CD8-positive, alpha-beta memory T cell (primary cell): ENCODE results near the gene TMEM183A. TPM values are rescaled to one million over a fixed set of nuclear protein-coding genes. Genes with fewer than 3 reads are reported as not detected.
"Not testable (repeated sequence)": the region's sequence is repeated elsewhere in the genome, so short reads cannot be mapped to it uniquely, and the experiment has no call there.

Experiments used
- CTCF ChIA-PET: fragments of 350-600 bp; sonication (Branson Sonifier 250); formaldehyde crosslinking; loops from one replicate; lab custom pipeline; 2021; ENCODE audit warnings: antibody characterized with exemption; lab: Charles Lee
- POLR2A ChIA-PET: fragments of 350-600 bp; sonication (Branson Sonifier 250); formaldehyde crosslinking; loops from one replicate; lab custom pipeline; 2021; ENCODE audit warnings: antibody characterized with exemption; lab: Charles Lee
- DNase-seq, 5 donors: peaks; one replicate each; pipeline versions ENCODE4 v3.0.0 to v3.0.0-alpha.2; 2020 to 2022; ENCODE audit warnings: mixed read lengths in 1 of 5
- H3K27ac ChIP-seq: one replicate; pipeline ENCODE4 v1.7.0; 2013; ENCODE audit warnings: low read depth, mild to moderate bottlenecking, low read length, moderate library complexity
- H3K27me3 ChIP-seq: 2 replicates; pipeline ENCODE4 v1.7.0; 2013; ENCODE audit warnings: low read length, mild to moderate bottlenecking; ENCODE audit not compliant: insufficient read depth, poor library complexity, severe bottlenecking
- H3K36me3 ChIP-seq: 2 replicates; pipeline ENCODE4 v1.7.0; 2013; ENCODE audit warnings: mild to moderate bottlenecking, low read length, moderate library complexity; ENCODE audit not compliant: insufficient read depth
- H3K4me1 ChIP-seq: 2 replicates; pipeline ENCODE4 v1.7.0; 2013; ENCODE audit warnings: mild to moderate bottlenecking, low read length, moderate library complexity; ENCODE audit not compliant: insufficient read depth
- H3K4me3 ChIP-seq: 2 replicates; pipeline ENCODE4 v1.7.0; 2013; ENCODE audit warnings: mild to moderate bottlenecking, low read length
- H3K9me3 ChIP-seq: 2 replicates; pipeline ENCODE4 v1.7.0; 2013; ENCODE audit warnings: mild to moderate bottlenecking, low read length
- H3K27ac Mint-ChIP-seq, 8 donors: one replicate each; pipeline ENCODE4 v1.8.0; 2020 to 2021; ENCODE audit warnings: mixed read lengths in 8 of 8, mild to moderate bottlenecking in 6 of 8, inconsistent platforms in 3 of 8, moderate library complexity in 3 of 8
- H3K27me3 Mint-ChIP-seq, 2 donors: one replicate each; pipeline ENCODE4 v1.8.0; 2020 to 2021; ENCODE audit warnings: mixed read lengths in 2 of 2, mild to moderate bottlenecking in 1 of 2, moderate library complexity in 1 of 2
- H3K36me3 Mint-ChIP-seq, 3 donors: one replicate each; pipeline ENCODE4 v1.8.0; 2020 to 2021; ENCODE audit warnings: mixed read lengths in 3 of 3, inconsistent platforms in 1 of 3, mild to moderate bottlenecking in 1 of 3
- H3K4me1 Mint-ChIP-seq, 3 donors: one replicate each; pipeline ENCODE4 v1.8.0; 2020 to 2021; ENCODE audit warnings: mixed read lengths in 3 of 3, inconsistent platforms in 1 of 3, mild to moderate bottlenecking in 1 of 3
- H3K4me3 Mint-ChIP-seq, 7 donors: one replicate each; pipeline ENCODE4 v1.8.0; 2020 to 2021; ENCODE audit warnings: mixed read lengths in 7 of 7, mild to moderate bottlenecking in 6 of 7, moderate library complexity in 4 of 7, inconsistent platforms in 2 of 7
- H3K9me3 Mint-ChIP-seq, 5 donors: one replicate each; pipeline ENCODE4 v1.8.0; 2020 to 2022; ENCODE audit warnings: mixed read lengths in 5 of 5, mild to moderate bottlenecking in 3 of 5, moderate library complexity in 2 of 5, inconsistent platforms in 1 of 5
- polyA plus RNA-seq: library from polyadenylated mRNA; unstranded; fragments of 300-500 nt; fragmentation: Illumina TruSeq; gene quantifications from one replicate; pipeline ENCODE4 v1.2.3, GENCODE V29; 2021
- total RNA-seq, 2 experiments: library from RNA; stranded (reverse); gene quantifications; one replicate each; pipeline ENCODE4 v1.2.3, GENCODE V29; 2021

Gene TMEM183A
- total and polyA plus RNA-seq, 3 experiments from 2014 or later, result 55.4 to 77.2 (median 76.9) TPM

- ChIA-PET CTCF (interaction anchor here (0.9 kb wide), 1 partner anchor 11 kb away, joined by 3 read pairs; no protein-coding TSS in a partner anchor), POLR2A (interaction anchor here (0.6 to 0.7 kb wide), 2 partner anchors 59 to 82 kb away, joined by 3 read pairs; partner anchors contain the start of gene KLHL12)
- peak overlapping the region in 5 of 7 donors; percentile 5 to 99 (median 96) for H3K4me3 Mint-ChIP-seq
Measured at GRCh38 chr1:203009185-203009584, 2.0 kb downstream of the TMEM183A start.

GRCh38 chr1:203011582-203011981, 4.4 kb downstream of the TMEM183A start:
- peaks cover 32 to 70% (median 60%) of the 10 kb centered on the region in 3 donors for H3K4me1 Mint-ChIP-seq
- ChIA-PET POLR2A (no interaction called here), CTCF (no interaction called here)
- H3K4me3 Mint-ChIP-seq, result no peak overlapping the region
- H3K9me3 Mint-ChIP-seq, result peaks cover 0 to 4% (median 0%) of the 10 kb centered on the region in 5 donors
- DNase-seq, result no peak
- H3K27me3 Mint-ChIP-seq, result no peaks in the 10 kb centered on the region
- peaks cover 11% of the 10 kb centered on the region for H3K4me1 ChIP-seq
- H3K36me3 Mint-ChIP-seq, result peaks cover 9 to 79% (median 18%) of the 10 kb centered on the region in 3 donors
- H3K27me3 ChIP-seq, result no peaks in the 10 kb centered on the region
- peaks cover 43% of the 10 kb centered on the region for H3K36me3 ChIP-seq
- no peaks in the 10 kb centered on the region for H3K9me3 ChIP-seq
- H3K27ac Mint-ChIP-seq, result no peak overlapping the region
- H3K27ac ChIP-seq, result no peak overlapping the region
- no peak overlapping the region for H3K4me3 ChIP-seq

More at GRCh38 chr1:203009185-203009584, 2.0 kb downstream of the TMEM183A start:
- peaks cover 5 to 56% (median 13%) of the 10 kb centered on the region in 3 donors for H3K36me3 Mint-ChIP-seq
- DNase-seq, result no peak
- peaks cover 34 to 58% (median 56%) of the 10 kb centered on the region in 3 donors for H3K4me1 Mint-ChIP-seq
- no peaks in the 10 kb centered on the region for H3K27me3 ChIP-seq
- H3K4me3 ChIP-seq, result no peak overlapping the region
- H3K9me3 ChIP-seq, result no peaks in the 10 kb centered on the region
- peaks cover 20% of the 10 kb centered on the region for H3K36me3 ChIP-seq
- H3K27ac Mint-ChIP-seq, result peak overlapping the region in 4 of 8 donors; percentile 32 to 99 (median 66)
- H3K4me1 ChIP-seq, result peaks cover 17% of the 10 kb centered on the region
- no peaks in the 10 kb centered on the region for H3K27me3 Mint-ChIP-seq
- no peak overlapping the region for H3K27ac ChIP-seq
- H3K9me3 Mint-ChIP-seq, result peaks cover 0 to 4% (median 0%) of the 10 kb centered on the region in 5 donors

GRCh38 chr1:203017061-203017460, 9.9 kb downstream of the TMEM183A start:
- Histone ChIP-seq H3K4me3 (no peak overlapping the region), H3K27ac (no peak overlapping the region), H3K9me3 (no peaks in the 10 kb centered on the region), H3K36me3 (peaks cover 81% of the 10 kb centered on the region), H3K27me3 (no peaks in the 10 kb centered on the region), H3K4me1 (no peaks in the 10 kb centered on the region)
- no peaks in the 10 kb centered on the region for H3K9me3 Mint-ChIP-seq
- H3K4me3 Mint-ChIP-seq, result no peak overlapping the region
- ChIA-PET POLR2A (interaction anchor here (0.5 kb wide), 1 partner anchor 1498 kb away, joined by 4 read pairs; no protein-coding TSS in a partner anchor), CTCF (interaction anchor here (1.2 kb wide), 1 partner anchor 18 kb away, joined by 4 read pairs; no protein-coding TSS in a partner anchor)
- peaks cover 13 to 34% (median 24%) of the 10 kb centered on the region in 3 donors for H3K4me1 Mint-ChIP-seq
- H3K27ac Mint-ChIP-seq, result peak overlapping the region in 1 of 8 donors; percentile 21
- no peaks in the 10 kb centered on the region for H3K27me3 Mint-ChIP-seq
- peaks cover 9 to 93% (median 26%) of the 10 kb centered on the region in 3 donors for H3K36me3 Mint-ChIP-seq
- no peak for DNase-seq

GRCh38 chr1:203017692-203018091, 10.5 kb downstream of the TMEM183A start:
- POLR2A ChIA-PET, result interaction anchor here (0.5 kb wide), 1 partner anchor 1497 kb away, joined by 4 read pairs; no protein-coding TSS in a partner anchor
- H3K27ac ChIP-seq, result no peak overlapping the region

GRCh38 chr1:203022855-203023254, 15.7 kb downstream of the TMEM183A start:
- H3K4me3 Mint-ChIP-seq, H3K9me3 Mint-ChIP-seq, H3K9me3 ChIP-seq, CTCF ChIA-PET, H3K27ac Mint-ChIP-seq, H3K27ac ChIP-seq, H3K4me3 ChIP-seq, POLR2A ChIA-PET, H3K27me3 ChIP-seq, H3K27me3 Mint-ChIP-seq, DNase-seq: not testable (repeated sequence)
- H3K36me3 ChIP-seq, result peaks cover 42% of the 10 kb centered on the region
- H3K4me1 Mint-ChIP-seq, result peaks cover 7 to 18% (median 10%) of the 10 kb centered on the region in 3 donors
- peaks cover 15% of the 10 kb centered on the region for H3K4me1 ChIP-seq
- peaks cover 0 to 61% (median 17%) of the 10 kb centered on the region in 3 donors for H3K36me3 Mint-ChIP-seq

More at GRCh38 chr1:203017692-203018091, 10.5 kb downstream of the TMEM183A start:
- peaks cover 9 to 92% (median 25%) of the 10 kb centered on the region in 3 donors for H3K36me3 Mint-ChIP-seq
- peaks cover 77% of the 10 kb centered on the region for H3K36me3 ChIP-seq
- no peaks in the 10 kb centered on the region for H3K27me3 Mint-ChIP-seq
- CTCF ChIA-PET, result no interaction called here
- no peak overlapping the region for H3K4me3 Mint-ChIP-seq
- H3K9me3 ChIP-seq, result no peaks in the 10 kb centered on the region
- DNase-seq, result no peak
- H3K9me3 Mint-ChIP-seq, result no peaks in the 10 kb centered on the region
- H3K27me3 ChIP-seq, result no peaks in the 10 kb centered on the region
- H3K4me1 Mint-ChIP-seq, result peaks cover 13 to 29% (median 17%) of the 10 kb centered on the region in 3 donors
- no peak overlapping the region for H3K27ac Mint-ChIP-seq
- H3K4me1 ChIP-seq, result no peaks in the 10 kb centered on the region
- H3K4me3 ChIP-seq, result no peak overlapping the region

GRCh38 chr1:203025686-203026030, 18.5 kb downstream of the TMEM183A start:
- Mint-ChIP-seq H3K27me3 (no peaks in the 10 kb centered on the region), H3K9me3 (no peaks in the 10 kb centered on the region), H3K27ac (peak overlapping the region; percentile 24 to 92 (median 72)), H3K4me3 (peak overlapping the region; percentile 55 to 80 (median 64)), H3K36me3 (peaks cover 0 to 35% (median 5%) of the 10 kb centered on the region in 3 donors), H3K4me1 (peaks cover 7 to 18% (median 10%) of the 10 kb centered on the region in 3 donors)
- ChIA-PET POLR2A (interaction anchor here (0.7 kb wide), 1 partner anchor 18 kb away, joined by 3 read pairs; the partner anchor contains the start of gene TMEM183A), CTCF (interaction anchor here (0.6 kb wide), 1 partner anchor 14 kb away, joined by 4 read pairs; no protein-coding TSS in a partner anchor)
- Histone ChIP-seq H3K4me3 (no peak overlapping the region), H3K27me3 (no peaks in the 10 kb centered on the region), H3K36me3 (peaks cover 22% of the 10 kb centered on the region), H3K4me1 (peaks cover 15% of the 10 kb centered on the region), H3K27ac (no peak overlapping the region), H3K9me3 (no peaks in the 10 kb centered on the region)
- DNase-seq, result no peak

- Histone ChIP-seq H3K4me1 (peaks cover 15% of the 10 kb centered on the region), H3K36me3 (peaks cover 17% of the 10 kb centered on the region), H3K27me3 (no peaks in the 10 kb centered on the region), H3K27ac (peak within 1 kb of the TSS; percentile 58), H3K4me3 (peak within 1 kb of the TSS; percentile 79), H3K9me3 (no peaks in the 10 kb centered on the region)
- POLR2A ChIA-PET, result no interaction called here
- Mint-ChIP-seq H3K36me3 (peaks cover 0 to 30% (median 3%) of the 10 kb centered on the region in 3 donors), H3K9me3 (no peaks in the 10 kb centered on the region), H3K4me3 (peak within 1 kb of the TSS; percentile 72 to 85 (median 79)), H3K4me1 (peaks cover 7 to 18% (median 10%) of the 10 kb centered on the region in 3 donors), H3K27ac (peak within 1 kb of the TSS; percentile 32 to 92 (median 85)), H3K27me3 (peaks cover 0 to under 1% of the 10 kb centered on the region in 2 donors)
- peak; percentile 79 to 86 (median 83) for DNase-seq
- CTCF ChIA-PET, result interaction anchor here (0.6 kb wide), 1 partner anchor 13 kb away, joined by 4 read pairs; no protein-coding TSS in a partner anchor
Measured at GRCh38 chr1:203026031-203026665, 19.0 kb downstream of the TMEM183A start, which contains the start of gene PPFIA4. Gene PPFIA4, plus strand, starts transcription at chr1:203026491. Its CDS starts 12,518 bp downstream, at chr1:203039009.
